ENCODE data around the gene STX5.

GRCh38 chr11:62786318-62787004 is 45.4 kb downstream of the STX5 start:
- TF ChIP-seq CTCF (IDR thresholded peaks at IDR 0.05) (peak; percentile 94 to 98 (median 98)), POLR2A (IDR thresholded peaks at IDR 0.05) (peak in 1 of 2 donors; percentile 26)

Measured in Peyer's patch (tissue), 4 donors.